ENCODE results near the gene NOP16.

- no peak for TF ChIP-seq EZH2phosphoT487 (IDR thresholded peaks at IDR 0.05; ENCODE audit: low read depth, severe bottlenecking, unreplicated experiment)
- TF ChIP-seq CTCF (IDR thresholded peaks at IDR 0.05; ENCODE audit: poor library complexity): no peak
Observed at GRCh38 chr5:176413255-176413565, 24.8 kb upstream of the NOP16 start.
